T-helper 1 cell treated with Interleukin-12 subunit alpha and Interleukin-12 subunit beta and Interleukin-4 antibody, amounts not matched to agents 30 μg/mL and 1 μg/mL, for 36 hours (primary cell): ENCODE measurements around the gene TEX48.

Source experiments
- H3K27ac Mint-ChIP-seq: one replicate; pipeline ENCODE4 v1.8.0; 2021; ENCODE audit warnings: mild to moderate bottlenecking, mixed read lengths
- H3K27me3 Mint-ChIP-seq: one replicate; pipeline ENCODE4 v1.8.0; 2021; ENCODE audit warnings: low read depth, mixed read lengths
- H3K36me3 Mint-ChIP-seq: one replicate; pipeline ENCODE4 v1.8.0; 2021; ENCODE audit warnings: low read depth, mixed read lengths
- H3K4me1 Mint-ChIP-seq: one replicate; pipeline ENCODE4 v1.8.0; 2021; ENCODE audit warnings: low read depth, mixed read lengths
- H3K4me3 Mint-ChIP-seq: one replicate; pipeline ENCODE4 v1.8.0; 2021; ENCODE audit warnings: mild to moderate bottlenecking, moderate library complexity, mixed read lengths
- H3K9me3 Mint-ChIP-seq: one replicate; pipeline ENCODE4 v1.8.0; 2021; ENCODE audit warnings: mixed read lengths

Gene TEX48

DNA sequence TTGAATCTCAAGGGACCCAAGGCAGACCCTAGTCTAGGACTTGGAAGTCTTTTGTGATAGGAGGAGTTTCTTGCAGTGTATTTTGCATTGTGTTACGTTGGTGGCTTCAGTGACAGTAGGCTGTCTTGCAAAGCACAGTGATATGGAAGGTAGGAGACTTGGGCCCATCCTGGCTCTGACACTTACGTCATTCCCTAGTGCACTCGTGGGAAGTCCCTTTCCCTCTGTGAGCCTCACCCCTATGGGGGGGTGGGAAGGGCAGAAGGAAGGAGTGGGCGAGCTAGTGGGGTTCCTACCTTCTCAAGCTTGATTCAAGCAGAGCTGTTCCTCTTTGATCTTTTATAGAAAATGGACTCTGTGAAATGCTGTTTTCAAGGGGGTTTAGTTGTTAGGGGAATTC lies 15.1 kb downstream of the TEX48 start:
- Mint-ChIP-seq H3K27ac (peak overlapping the region; percentile 36), H3K36me3 (no peaks in the 10 kb centered on the region), H3K27me3 (peaks cover 19% of the 10 kb centered on the region)

DNA sequence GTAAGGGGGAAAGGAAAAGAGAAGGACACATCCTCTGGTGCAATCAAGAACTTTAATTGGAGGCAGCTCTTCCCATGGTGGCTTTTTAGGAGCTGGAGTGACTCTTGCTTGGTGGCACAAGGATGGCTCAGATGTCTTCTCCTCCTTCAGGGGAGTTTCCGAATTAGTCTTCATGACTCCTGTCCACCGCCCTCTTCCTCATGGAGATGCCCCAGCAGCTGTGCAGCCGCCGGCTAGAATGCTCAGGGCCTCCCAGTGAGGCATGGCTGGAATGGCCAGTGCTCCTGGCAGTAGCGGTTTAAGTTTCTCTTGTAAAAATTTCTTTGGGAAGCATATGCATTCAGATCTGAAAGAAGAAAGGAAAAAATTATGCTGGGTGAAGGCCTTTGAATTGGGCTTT lies 15.6 kb downstream of the TEX48 start:
- Mint-ChIP-seq H3K27me3 (peaks cover 19% of the 10 kb centered on the region), H3K9me3 (peaks cover 4% of the 10 kb centered on the region), H3K27ac (peak overlapping the region; percentile 36), H3K36me3 (no peaks in the 10 kb centered on the region), H3K4me3 (no peak overlapping the region), H3K4me1 (peaks cover 8% of the 10 kb centered on the region)

More for the DNA sequence above, 15.1 kb downstream of the TEX48 start:
- Mint-ChIP-seq H3K4me3 (no peak overlapping the region), H3K4me1 (peaks cover 8% of the 10 kb centered on the region), H3K9me3 (peaks cover 7% of the 10 kb centered on the region)

DNA sequence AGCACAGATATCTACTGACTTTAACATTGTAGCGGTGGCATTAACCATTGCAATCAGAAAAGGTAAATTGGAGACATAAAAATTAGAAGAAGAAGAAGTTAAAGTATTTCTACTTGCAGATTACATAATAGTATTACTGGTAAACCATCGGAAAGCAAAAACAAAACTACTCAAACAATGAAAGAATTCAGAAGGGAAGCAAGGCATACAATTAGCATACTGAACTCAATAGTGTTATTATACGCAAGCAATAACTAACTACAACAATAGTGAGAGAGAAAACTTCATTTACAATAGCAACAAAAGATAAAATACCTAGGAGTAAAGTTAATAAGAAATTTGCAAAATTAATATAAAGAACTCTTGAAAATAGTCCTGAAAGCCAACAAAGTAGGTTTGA lies 17.8 kb downstream of the TEX48 start:
- Mint-ChIP-seq H3K4me1 (peaks cover 8% of the 10 kb centered on the region), H3K4me3 (no peak overlapping the region), H3K36me3 (no peaks in the 10 kb centered on the region), H3K27me3 (peaks cover 19% of the 10 kb centered on the region), H3K27ac (no peak overlapping the region), H3K9me3 (no peaks in the 10 kb centered on the region)

DNA sequence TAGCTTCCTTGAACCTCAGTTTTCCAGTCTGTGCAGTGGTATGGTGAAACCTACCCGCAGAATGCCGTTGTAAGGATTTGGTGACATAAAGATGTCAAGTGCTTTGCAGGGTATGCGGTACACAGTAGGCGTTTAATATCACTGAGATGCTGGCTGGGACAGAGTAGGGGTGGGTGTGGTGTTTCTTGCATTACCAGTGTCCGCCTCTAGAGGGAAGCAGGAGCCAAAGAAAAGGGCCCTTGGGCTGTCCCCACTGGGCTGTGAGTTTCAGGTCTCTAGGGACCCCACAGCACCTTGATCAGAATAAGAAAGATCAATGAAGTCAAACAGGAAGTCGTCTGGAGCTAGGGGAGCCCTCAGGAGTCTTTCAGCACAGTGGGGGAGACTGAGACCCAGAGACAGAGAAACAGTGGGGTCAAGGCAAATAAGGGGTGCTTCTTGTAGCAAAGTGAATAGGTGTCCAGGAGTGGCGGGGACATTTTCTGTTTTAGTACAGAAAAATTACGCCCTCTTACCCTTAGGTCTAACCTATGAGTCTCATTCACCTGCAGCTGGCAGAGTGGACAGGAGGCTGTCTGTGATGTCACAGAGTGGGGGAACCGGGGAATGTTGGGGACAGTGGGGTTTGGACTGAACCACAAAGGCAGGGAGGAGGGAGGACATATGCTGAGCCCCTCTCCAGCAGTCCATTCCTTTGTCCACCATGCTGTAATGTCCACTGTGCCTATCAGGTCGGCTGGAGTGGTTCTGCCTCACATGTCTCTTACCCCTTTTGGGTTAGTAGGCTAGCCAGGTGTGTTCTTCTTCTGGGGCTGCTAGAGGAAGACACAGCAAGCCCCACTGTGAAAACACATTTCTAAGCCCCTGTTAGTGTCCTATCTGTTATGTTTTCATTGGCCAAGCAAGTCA lies 19.7 kb downstream of the TEX48 start:
- Mint-ChIP-seq H3K27me3 (peaks cover 19% of the 10 kb centered on the region), H3K4me3 (no peak overlapping the region), H3K4me1 (peaks cover 8% of the 10 kb centered on the region), H3K36me3 (no peaks in the 10 kb centered on the region), H3K9me3 (no peaks in the 10 kb centered on the region), H3K27ac (no peak overlapping the region)

DNA sequence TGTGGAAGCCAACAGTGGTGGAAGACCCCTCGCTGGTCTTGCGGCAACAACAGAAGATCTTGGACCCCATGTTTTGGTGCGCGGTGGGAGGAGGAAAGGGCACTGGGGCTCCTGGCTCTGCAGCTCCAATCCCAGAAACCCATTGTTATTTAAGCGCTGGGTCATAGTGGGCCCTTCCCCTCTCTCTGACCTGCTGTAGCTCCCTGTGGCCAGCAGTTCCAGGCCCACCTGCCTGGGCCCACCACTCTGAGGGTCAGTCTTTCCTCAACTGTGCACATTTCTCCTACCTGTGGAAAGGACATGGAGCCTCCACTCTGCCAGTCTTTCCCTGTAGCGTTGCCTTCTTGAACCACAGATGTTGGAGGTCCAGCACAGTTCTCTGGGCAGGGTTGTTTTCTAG lies 24.3 kb downstream of the TEX48 start, which contains the start of gene TEX53:
Gene TEX53, minus strand, starts transcription at position 101 of the 400 bp plus-strand sequence. Its CDS starts 31 bp downstream, at position 70.
- peaks cover 11% of the 10 kb centered on the region for H3K4me1 Mint-ChIP-seq
- H3K9me3 Mint-ChIP-seq = no peaks in the 10 kb centered on the region
- no peaks in the 10 kb centered on the region for H3K36me3 Mint-ChIP-seq
- no peak within 1 kb of the TSS for H3K27ac Mint-ChIP-seq
- H3K4me3 Mint-ChIP-seq = no peak within 1 kb of the TSS
- peaks cover 4% of the 10 kb centered on the region for H3K27me3 Mint-ChIP-seq

DNA sequence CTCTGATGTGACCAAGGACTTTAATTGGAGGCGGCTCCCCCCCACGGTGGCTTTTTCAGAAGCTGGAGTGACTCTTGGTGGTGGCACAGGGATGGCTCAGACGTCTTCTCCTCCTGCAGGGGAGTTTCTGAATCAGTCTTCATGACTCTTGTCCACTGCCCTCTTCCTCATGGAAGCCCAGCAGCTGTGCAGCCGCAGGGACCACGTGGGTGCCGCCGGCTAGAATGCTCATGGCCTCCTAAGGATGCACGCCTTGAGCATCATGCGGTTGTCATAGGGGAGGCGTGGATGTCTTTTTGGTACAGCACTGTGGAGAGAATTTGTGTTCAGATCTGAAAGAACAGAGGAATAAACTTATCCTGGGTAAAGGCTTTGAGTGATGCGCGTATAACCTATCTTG lies 25.7 kb downstream of the TEX48 start:
- Mint-ChIP-seq H3K4me1 (peaks cover 18% of the 10 kb centered on the region), H3K27ac (no peak overlapping the region), H3K36me3 (peaks cover 2% of the 10 kb centered on the region), H3K9me3 (no peaks in the 10 kb centered on the region), H3K4me3 (no peak overlapping the region), H3K27me3 (no peaks in the 10 kb centered on the region)

DNA sequence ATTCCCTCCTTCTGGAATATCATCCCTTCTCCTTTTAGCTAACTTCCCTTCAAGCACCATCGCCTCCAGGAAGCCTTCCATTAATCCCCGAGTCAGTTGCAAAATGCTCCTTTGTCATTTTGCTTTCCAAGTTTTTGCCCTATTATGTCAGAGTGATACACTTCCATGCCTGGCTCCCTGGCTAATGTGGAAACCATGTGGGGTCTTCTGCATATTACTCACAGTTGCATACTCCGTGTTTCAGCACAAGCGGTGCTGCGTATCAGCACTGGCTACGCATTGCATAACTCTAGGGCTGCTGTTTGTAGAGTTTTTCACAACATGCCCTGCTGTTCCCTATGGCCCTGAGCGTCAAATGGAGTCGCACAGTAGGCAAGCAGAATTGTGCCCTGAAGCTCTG lies 26.3 kb downstream of the TEX48 start:
- Mint-ChIP-seq H3K27me3 (no peaks in the 10 kb centered on the region), H3K4me1 (peaks cover 18% of the 10 kb centered on the region), H3K4me3 (no peak overlapping the region), H3K36me3 (peaks cover 2% of the 10 kb centered on the region), H3K27ac (no peak overlapping the region), H3K9me3 (no peaks in the 10 kb centered on the region)

DNA sequence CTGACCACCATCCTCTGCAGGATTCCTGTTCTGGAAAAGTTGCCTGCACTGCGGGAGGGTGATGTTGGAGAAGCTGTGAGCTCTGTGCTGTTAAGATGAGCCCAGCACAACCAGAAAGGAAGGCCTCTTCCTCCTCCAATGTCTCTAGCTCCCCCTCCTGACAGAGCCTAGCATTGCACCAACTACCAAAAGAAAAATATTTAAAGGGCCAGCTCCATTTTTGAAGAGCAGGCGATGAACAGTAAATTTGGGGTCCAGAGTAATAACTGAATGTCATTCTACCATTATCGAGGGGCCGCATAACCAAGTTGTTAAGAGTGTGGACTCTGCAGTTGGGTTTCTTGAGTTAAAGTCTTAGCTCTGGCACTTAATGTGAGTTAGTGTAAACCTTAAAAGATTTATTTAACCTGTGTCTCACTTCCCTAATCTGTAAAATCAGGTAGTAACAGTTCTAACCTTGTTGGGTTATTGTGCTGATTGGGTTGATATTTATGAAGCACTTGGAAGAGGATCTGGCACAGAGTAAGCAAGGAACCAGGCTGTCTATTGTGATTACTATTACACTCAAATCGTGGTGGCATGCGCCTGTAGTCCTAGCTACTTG lies 28.3 kb downstream of the TEX48 start:
- no peaks in the 10 kb centered on the region for H3K9me3 Mint-ChIP-seq
- H3K36me3 Mint-ChIP-seq = peaks cover 11% of the 10 kb centered on the region
- H3K4me1 Mint-ChIP-seq = peaks cover 18% of the 10 kb centered on the region
- no peak overlapping the region for H3K27ac Mint-ChIP-seq
- H3K27me3 Mint-ChIP-seq = no peaks in the 10 kb centered on the region
- no peak overlapping the region for H3K4me3 Mint-ChIP-seq

DNA sequence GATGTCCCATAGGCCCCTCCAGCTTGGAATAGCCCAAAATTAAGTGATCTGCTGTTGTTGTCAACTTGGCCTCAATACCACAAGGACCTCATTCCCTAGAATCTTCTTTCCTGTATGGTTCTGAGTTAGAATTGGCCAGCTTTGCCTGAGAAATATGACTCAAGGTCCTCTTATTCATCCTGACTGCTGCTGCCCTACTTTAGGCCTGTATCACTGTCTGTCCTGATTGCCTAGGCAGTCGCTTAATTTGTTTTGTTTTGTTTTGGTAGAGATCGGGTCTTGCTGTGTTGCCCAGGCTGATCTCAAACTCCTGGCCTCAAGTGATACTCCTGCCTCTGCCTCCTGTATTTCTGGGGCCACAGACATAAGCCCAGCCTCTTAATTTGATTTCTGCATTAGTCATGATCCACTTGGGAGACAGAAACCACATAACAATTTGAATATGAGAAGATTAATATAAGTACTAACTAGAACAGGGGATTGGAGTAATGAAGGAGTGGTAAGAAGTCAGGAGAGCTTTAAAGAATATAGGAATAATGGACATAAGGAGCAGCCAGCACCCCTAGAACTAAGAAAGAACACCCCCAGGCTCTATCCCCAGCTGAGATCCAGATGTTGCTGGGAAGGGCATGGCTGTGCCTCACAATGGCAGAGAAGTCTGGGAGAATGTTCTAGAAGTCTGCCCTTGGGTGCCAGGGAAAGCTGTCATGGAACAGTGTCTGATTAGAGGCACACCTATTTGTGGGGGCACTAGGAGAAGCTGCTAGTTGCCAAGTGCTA lies 29.0 kb downstream of the TEX48 start:
- H3K4me3 Mint-ChIP-seq = no peak overlapping the region
- no peaks in the 10 kb centered on the region for H3K9me3 Mint-ChIP-seq
- peaks cover 15% of the 10 kb centered on the region for H3K36me3 Mint-ChIP-seq
- H3K27ac Mint-ChIP-seq = peak overlapping the region; percentile 43
- peaks cover 18% of the 10 kb centered on the region for H3K4me1 Mint-ChIP-seq
- H3K27me3 Mint-ChIP-seq = no peaks in the 10 kb centered on the region

DNA sequence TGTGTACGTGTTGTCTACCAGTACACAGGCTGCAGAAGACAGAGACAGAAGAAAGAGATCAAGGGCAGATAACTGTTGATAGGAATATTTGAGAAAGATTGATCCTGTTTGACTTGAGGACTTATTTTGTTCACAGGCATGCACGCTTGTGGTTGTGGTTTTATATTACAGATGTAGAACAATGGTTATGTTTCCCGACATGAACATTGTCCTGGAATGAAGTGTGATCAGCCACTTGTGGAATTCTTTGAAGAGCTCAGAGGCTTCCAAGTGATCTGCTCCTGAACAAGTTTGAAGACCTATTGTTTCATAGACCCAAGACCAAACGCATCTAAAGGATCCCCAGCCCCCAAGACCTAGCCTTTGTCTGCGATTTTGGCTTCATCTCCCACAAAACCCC lies 38.1 kb downstream of the TEX48 start:
- peaks cover 7% of the 10 kb centered on the region for H3K9me3 Mint-ChIP-seq
- H3K27ac Mint-ChIP-seq = no peak overlapping the region
- H3K4me1 Mint-ChIP-seq = peaks cover 3% of the 10 kb centered on the region
- peaks cover 63% of the 10 kb centered on the region for H3K36me3 Mint-ChIP-seq
- no peak overlapping the region for H3K4me3 Mint-ChIP-seq
- no peaks in the 10 kb centered on the region for H3K27me3 Mint-ChIP-seq

DNA sequence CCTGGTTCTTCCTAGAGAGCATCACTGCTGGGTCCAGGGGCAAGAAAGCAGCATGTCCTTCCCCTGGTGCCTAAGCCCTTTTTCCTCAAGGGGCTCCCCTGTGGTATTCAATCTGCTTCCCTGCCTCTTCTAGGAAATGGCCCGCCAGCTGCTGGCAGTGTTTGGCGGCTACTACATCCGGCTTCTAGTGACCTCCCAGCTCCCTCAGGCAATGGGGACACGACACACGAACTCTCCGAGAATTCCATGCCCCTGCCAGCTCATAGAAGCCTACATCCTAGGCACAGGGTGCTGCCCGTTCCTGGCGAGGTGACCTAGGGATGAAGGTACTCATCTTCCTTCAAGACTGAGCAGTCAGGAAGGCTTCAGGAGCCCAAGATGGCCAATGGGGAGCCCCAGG lies 39.0 kb downstream of the TEX48 start:
- Mint-ChIP-seq H3K27me3 (no peaks in the 10 kb centered on the region), H3K27ac (no peak overlapping the region), H3K9me3 (peaks cover 7% of the 10 kb centered on the region), H3K4me3 (no peak overlapping the region), H3K36me3 (peaks cover 59% of the 10 kb centered on the region), H3K4me1 (peaks cover 3% of the 10 kb centered on the region)

DNA sequence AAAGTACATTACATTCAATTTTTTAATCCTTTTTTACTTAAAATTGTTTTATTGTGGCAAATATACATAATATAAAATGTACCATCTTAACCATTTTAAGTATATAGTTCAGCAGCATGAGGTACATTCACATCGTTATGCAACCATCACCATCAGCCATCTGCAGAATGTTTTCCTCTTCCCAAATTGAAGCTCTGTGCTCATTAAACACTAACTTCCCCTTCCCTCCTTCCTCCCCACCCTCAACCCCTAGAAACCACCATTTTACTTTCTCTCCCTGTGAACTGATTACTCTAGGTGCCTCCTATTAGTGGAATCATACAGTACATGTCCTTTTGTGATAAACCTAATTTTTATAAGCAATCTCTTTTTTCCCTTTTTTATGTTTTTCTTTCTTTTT lies 40.0 kb downstream of the TEX48 start:
- H3K4me3 Mint-ChIP-seq = no peak overlapping the region
- H3K9me3 Mint-ChIP-seq = peaks cover 2% of the 10 kb centered on the region
- H3K4me1 Mint-ChIP-seq = peaks cover 3% of the 10 kb centered on the region
- peaks cover 53% of the 10 kb centered on the region for H3K36me3 Mint-ChIP-seq
- H3K27ac Mint-ChIP-seq = no peak overlapping the region
- no peaks in the 10 kb centered on the region for H3K27me3 Mint-ChIP-seq

DNA sequence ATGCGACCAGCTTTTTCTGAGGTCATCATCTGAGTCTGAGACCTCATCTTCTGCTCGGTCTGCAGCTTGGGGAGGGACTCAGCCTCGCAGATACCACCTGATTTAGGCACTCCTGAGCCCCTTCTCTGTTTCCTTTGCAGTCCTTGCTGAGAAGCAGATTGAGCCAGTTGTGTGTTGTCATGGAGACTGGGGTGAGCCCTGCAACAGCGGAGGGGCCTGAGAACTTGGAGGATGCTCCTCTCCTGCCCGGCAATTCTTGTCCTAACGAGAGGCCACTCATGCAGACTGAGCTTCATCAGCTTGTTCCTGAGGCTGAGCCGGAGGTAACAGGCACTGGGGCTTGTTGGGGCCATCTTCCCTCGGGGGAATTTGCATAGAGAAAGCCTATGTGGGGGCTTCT lies 43.6 kb downstream of the TEX48 start:
- Mint-ChIP-seq H3K4me1 (peaks cover 3% of the 10 kb centered on the region), H3K4me3 (no peak overlapping the region), H3K27me3 (no peaks in the 10 kb centered on the region), H3K36me3 (peaks cover 34% of the 10 kb centered on the region), H3K27ac (no peak overlapping the region), H3K9me3 (no peaks in the 10 kb centered on the region)

DNA sequence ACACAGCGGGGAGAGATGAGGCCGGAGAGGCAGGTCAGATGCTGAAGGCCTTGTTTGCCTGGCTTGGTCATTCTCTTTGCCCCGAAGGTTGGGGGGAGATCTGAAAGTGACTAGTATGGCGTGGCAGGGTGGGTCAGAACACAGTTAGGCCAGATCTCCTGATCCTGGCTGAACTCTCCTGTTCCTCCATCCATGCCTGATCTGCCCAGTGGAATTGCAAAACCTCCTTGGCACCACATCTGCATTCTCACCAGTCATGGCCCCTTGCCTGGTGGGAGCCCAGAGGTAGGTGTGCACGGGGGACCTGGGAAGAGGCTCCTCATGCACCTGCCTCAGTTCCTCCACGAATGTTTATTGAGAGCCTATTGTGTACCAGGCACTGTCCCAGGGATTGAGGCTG lies 47.6 kb downstream of the TEX48 start:
- H3K9me3 Mint-ChIP-seq = no peaks in the 10 kb centered on the region
- peaks cover 27% of the 10 kb centered on the region for H3K36me3 Mint-ChIP-seq
- no peaks in the 10 kb centered on the region for H3K4me1 Mint-ChIP-seq
- no peak overlapping the region for H3K27ac Mint-ChIP-seq
- H3K4me3 Mint-ChIP-seq = no peak overlapping the region
- H3K27me3 Mint-ChIP-seq = no peaks in the 10 kb centered on the region
